GDM1 (cell line): Measurements from ENCODE around the gene STT3B.

Source experiments
- DNase-seq: peaks from one replicate; lab custom pipeline; 2025; lab: John Stamatoyannopoulos, UW

Gene STT3B

GRCh38 chr3:31648286-31648968, 115.7 kb downstream of the STT3B start:
- no peak for DNase-seq

DNA sequence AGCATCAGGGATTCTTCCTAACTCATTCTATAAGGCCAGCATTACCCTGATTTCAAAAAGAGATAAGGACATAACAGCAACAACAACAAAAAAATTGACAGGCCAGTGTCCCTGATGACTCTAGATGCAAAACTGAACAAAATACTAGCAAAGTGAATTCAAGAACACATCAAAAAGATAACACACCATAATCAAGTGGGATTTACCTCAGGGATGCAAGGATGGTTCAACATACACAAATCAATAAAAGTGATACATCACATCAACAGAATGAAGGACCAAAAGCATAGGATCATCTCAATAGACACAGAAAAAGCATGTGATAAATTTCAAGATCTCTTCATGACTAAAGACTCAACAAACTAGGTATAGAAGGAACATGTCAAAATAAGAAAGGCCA, 119.6 kb downstream of the STT3B start:
- no peak for DNase-seq

DNA sequence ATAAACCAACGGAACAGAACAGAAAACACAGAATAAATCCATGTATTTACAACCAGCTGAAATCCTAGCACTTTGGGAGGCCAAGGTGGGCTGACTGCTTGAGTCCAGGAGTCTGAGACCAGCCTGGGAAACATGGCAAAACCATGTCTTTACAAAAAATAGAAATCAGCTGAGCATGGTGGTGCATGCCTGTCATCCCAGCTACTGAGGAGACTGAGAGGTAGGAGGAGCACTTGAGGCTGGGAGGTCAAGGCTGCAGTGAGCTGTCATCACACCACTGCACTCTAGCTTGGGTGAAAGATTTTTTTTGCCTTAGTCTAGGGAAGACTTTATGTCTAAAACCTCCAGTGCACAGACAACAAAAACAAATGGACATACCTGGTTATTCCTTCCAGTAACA, 120.7 kb downstream of the STT3B start:
- DNase-seq = no peak

- DNase-seq = no peak
Observed at GRCh38 chr3:31654998-31655397, 122.3 kb downstream of the STT3B start.

- no peak for DNase-seq
Observed at GRCh38 chr3:31659246-31659645, 126.5 kb downstream of the STT3B start.

GRCh38 chr3:31661286-31661685, 128.6 kb downstream of the STT3B start:
- no peak for DNase-seq

- no peak for DNase-seq
Observed at GRCh38 chr3:31661993-31662670, 129.4 kb downstream of the STT3B start.

DNA sequence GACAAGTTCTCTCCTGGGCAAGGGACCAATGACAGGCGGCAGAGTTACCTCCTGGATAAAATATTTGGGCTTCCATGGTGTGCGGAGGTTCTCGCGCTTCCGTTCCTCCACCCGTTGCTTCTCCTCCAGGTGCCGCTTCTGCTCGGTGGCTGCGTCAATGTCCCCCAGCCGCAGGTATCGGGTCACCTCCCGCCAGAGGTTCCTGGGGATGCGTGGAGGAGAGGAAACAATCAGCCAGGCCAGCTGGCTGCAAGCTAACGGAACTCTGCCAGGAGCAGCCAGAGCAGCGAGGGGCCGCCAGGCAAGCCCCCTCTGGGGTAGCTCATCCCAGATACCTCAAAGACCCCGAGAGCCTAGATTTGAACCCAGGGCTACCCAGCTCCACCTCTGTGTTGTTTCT, 131.3 kb downstream of the STT3B start:
- DNase-seq = no peak

- DNase-seq = no peak
Observed at GRCh38 chr3:31667582-31667981, 134.9 kb downstream of the STT3B start.

DNA sequence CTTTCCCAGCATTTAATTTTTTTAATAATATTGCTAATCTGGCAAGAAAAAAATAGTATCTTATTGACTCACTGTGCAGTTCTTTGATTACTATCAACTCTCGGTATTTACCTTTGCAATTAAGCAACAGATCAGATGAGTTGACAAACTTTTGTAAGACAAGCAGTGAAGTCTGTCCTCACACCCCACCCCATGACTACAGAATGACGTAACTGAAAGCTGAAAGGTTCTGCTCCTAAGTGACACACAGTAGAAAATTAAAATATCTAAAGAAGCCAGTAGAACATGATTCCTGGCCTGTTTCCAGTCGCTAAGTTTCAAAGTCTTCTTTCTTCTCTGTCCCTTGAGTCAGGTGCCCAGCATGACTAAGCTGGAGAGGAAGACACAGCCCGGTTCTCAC, 135.5 kb downstream of the STT3B start:
- no peak for DNase-seq

DNA sequence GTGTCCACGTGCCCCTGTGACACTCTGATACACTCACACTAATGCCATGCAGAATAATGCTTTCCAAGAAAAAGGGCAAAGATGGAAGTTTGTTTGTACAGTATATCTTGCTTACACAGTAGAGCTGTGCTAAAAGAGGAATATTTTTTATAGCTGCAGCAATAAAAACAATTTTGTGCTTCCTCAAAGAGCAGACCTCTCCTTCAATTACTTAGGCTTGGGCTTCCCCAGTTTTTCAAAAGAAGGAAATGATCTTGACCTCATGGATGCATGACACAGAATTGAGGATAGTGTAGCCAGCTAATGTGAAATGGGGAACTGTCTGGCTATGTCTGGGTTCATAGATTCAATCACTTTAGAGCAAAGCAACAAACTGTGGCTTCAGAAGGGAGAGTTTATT, 137.4 kb downstream of the STT3B start:
- no peak for DNase-seq

- DNase-seq = no peak
Observed at GRCh38 chr3:31670722-31671121, 138.0 kb downstream of the STT3B start.

DNA sequence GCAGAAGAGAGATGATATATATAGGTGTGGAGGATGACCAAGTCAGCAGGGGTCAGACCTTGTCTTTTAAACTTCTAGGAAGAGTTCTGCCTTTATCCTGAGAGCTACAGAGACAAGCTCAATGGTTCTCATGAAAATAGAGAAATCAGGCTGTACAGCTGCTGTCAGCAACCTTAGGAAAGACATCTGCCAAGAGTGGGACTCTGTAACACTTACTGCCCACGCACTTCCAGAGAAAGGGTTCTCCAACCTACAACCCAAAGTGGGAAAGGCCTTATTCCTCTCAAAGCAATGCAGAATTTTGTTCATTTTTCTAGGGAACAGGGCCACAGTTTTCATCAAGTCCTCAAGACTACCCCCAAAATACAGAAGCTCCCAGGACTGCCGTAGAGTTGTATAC, 138.7 kb downstream of the STT3B start:
- DNase-seq = no peak

DNA sequence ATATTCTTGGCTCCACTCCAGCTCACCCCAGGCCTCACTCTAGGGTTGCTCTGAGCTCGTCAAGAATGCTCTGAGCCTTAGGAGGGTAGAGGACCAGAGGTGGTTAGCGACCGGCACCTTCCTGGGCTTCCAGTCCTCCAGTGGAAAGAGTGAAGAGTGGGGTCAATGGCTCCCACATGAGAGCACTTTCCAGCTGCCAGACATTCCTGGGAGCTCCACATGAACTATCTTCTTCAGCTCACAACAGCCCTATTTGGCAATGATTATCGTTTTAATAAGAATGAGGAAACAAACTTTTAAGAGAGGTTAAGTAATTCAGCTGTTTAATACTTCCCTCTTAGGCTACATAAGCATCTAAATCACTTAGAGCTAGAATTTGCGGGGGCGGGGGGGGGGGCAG, 139.3 kb downstream of the STT3B start:
- DNase-seq = no peak

GRCh38 chr3:31673950-31674349, 141.2 kb downstream of the STT3B start:
- no peak for DNase-seq

DNA sequence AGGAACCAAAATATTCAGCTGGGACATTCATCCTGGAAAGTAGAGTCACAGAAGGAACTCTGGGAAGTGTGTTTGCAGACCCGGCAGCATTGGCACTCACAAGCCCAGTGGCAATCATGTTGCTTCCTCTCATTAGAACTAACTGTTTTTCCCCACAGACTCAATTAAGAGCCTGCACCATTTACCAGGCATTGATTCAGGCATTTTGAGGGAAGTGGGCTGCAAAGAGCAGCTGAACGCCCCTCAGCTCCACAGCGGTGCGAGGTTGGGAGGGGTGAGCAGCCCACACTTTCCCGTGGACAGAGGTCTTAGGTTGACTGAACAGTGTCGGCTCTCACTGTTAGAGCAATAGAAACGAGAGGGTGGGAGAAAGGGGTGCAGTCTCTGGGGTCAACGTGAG, 143.8 kb downstream of the STT3B start:
- DNase-seq = no peak

GRCh38 chr3:31680072-31680870, 147.5 kb downstream of the STT3B start:
- no peak for DNase-seq
